Measurements from ENCODE around the gene CISD3. TPM values are rescaled to one million over a fixed set of nuclear protein-coding genes. Genes with fewer than 3 reads are reported as not detected.

The CISD3 gene
- total and polyA plus RNA-seq, 2 donors (not counting 1 experiment from before 2014, with no cell fraction given), result 5.0 to 11.3 TPM

GRCh38 chr17:38738007-38738662 lies 8.0 kb downstream of the CISD3 start:
- no peak overlapping the region for H2AFZ ChIP-seq (ENCODE audit: insufficient read depth, low read depth, low read length, poor library complexity, severe bottlenecking)
- 70% methylated on average over 11 of the region's 14 CpGs for WGBS (ENCODE audit: insufficient coverage)
- H3K27me3 ChIP-seq (replicated peaks in 1 of 4; ENCODE audit: control extremely low read depth in 1 of 4, control insufficient read depth in 3 of 4, insufficient read depth in 4 of 4, low read length in 3 of 4), result peaks cover 0 to 8% (median 0%) of the 10 kb centered on the region in 4 experiments
- H3K9me3 Mint-ChIP-seq (ENCODE audit: insufficient read depth), result no peaks in the 10 kb centered on the region
- TF ChIP-seq CTCF (IDR thresholded peaks at IDR 0.05) (no peak), EZH2 (IDR thresholded peaks at IDR 0.05; ENCODE audit: borderline replicate concordance, insufficient read depth, low read depth, low read length, poor library complexity, severe bottlenecking) (no peak)
- CTCF ChIA-PET, result interaction anchor here (0.5 to 4.5 kb wide), 5 partner anchors 22 to 257 kb away, joined by 3 to 172 read pairs (median 3); partner anchors contain the start of gene EPOP
- peaks cover 15% of the 10 kb centered on the region for H3K4me1 Mint-ChIP-seq
- H3K4me1 ChIP-seq (ENCODE audit: control insufficient read depth in 2 of 2, insufficient read depth in 2 of 2, low read length in 2 of 2), result peaks cover 0 to 9% of the 10 kb centered on the region in 2 donors
- H3K27me3 Mint-ChIP-seq, result peaks cover 6% of the 10 kb centered on the region
- POLR2A ChIA-PET, result interaction anchor here (0.6 to 0.7 kb wide), 2 partner anchors 30 to 1329 kb away, joined by 3 to 7 read pairs; no protein-coding TSS in a partner anchor
- DNase-seq (no peak), ATAC-seq (ENCODE audit: low read depth) (no peak)
- H3K79me2 ChIP-seq (ENCODE audit: control insufficient read depth, insufficient read depth, low read length), result no peaks in the 10 kb centered on the region
- no peaks in the 10 kb centered on the region for H3K36me3 ChIP-seq (replicated peaks in 1 of 2; ENCODE audit: control extremely low read depth in 1 of 2, control insufficient read depth in 1 of 2, extremely low read depth in 1 of 2, insufficient read depth in 2 of 2, low read length in 1 of 2)
- H4K20me1 ChIP-seq (ENCODE audit: control insufficient read depth, insufficient read depth, low read length, poor library complexity, severe bottlenecking), result peaks cover 7% of the 10 kb centered on the region
- intact Hi-C loops (cut with micrococcal nuclease), result no loop called here
- H3K9me3 ChIP-seq (ENCODE audit: control extremely low read depth in 1 of 3, control insufficient read depth in 2 of 3, insufficient read depth in 1 of 3, low read length in 2 of 3), result no peaks in the 10 kb centered on the region
- H3K27ac Mint-ChIP-seq, result no peak overlapping the region
- H3K9ac ChIP-seq (ENCODE audit: low read length), result no peak overlapping the region
- H3K4me3 ChIP-seq (ENCODE audit: control extremely low read depth in 1 of 5, extremely low read depth in 1 of 5, insufficient read depth in 1 of 5, low read depth in 2 of 5, low read length in 4 of 5), result no peak overlapping the region
- H3K27ac ChIP-seq (ENCODE audit: low read length in 2 of 2), result no peak overlapping the region
- no peak overlapping the region for H3K4me2 ChIP-seq (replicated peaks; ENCODE audit: low read depth, low read length, poor library complexity, severe bottlenecking)
- no peak overlapping the region for H3K4me3 Mint-ChIP-seq

GRCh38 chr17:38738686-38739085 lies 8.5 kb downstream of the CISD3 start:
- H3K4me3 Mint-ChIP-seq, result no peak overlapping the region
- Histone ChIP-seq H2AFZ (ENCODE audit: insufficient read depth, low read depth, low read length, poor library complexity, severe bottlenecking) (no peak overlapping the region), H3K27ac (ENCODE audit: low read length in 2 of 2) (no peak overlapping the region), H3K9me3 (ENCODE audit: control extremely low read depth in 1 of 3, control insufficient read depth in 2 of 3, insufficient read depth in 1 of 3, low read length in 2 of 3) (no peaks in the 10 kb centered on the region), H3K79me2 (ENCODE audit: control insufficient read depth, insufficient read depth, low read length) (no peaks in the 10 kb centered on the region), H3K4me3 (ENCODE audit: control extremely low read depth in 1 of 5, extremely low read depth in 1 of 5, insufficient read depth in 1 of 5, low read depth in 2 of 5, low read length in 4 of 5) (no peak overlapping the region), H3K9ac (ENCODE audit: low read length) (no peak overlapping the region), H3K36me3 (replicated peaks in 1 of 2; ENCODE audit: control extremely low read depth in 1 of 2, control insufficient read depth in 1 of 2, extremely low read depth in 1 of 2, insufficient read depth in 2 of 2, low read length in 1 of 2) (no peaks in the 10 kb centered on the region), H3K4me1 (ENCODE audit: control insufficient read depth in 2 of 2, insufficient read depth in 2 of 2, low read length in 2 of 2) (peaks cover 0 to 9% of the 10 kb centered on the region in 2 donors), H3K27me3 (replicated peaks in 1 of 4; ENCODE audit: control extremely low read depth in 1 of 4, control insufficient read depth in 3 of 4, insufficient read depth in 4 of 4, low read length in 3 of 4) (peaks cover 0 to 8% (median 0%) of the 10 kb centered on the region in 4 experiments), H4K20me1 (ENCODE audit: control insufficient read depth, insufficient read depth, low read length, poor library complexity, severe bottlenecking) (peaks cover 7% of the 10 kb centered on the region), H3K4me2 (replicated peaks; ENCODE audit: low read depth, low read length, poor library complexity, severe bottlenecking) (no peak overlapping the region)
- DNase-seq (no peak), ATAC-seq (ENCODE audit: low read depth) (no peak)
- ChIA-PET POLR2A (no interaction called here), CTCF (interaction anchor here (0.6 kb wide), 1 partner anchor 57 kb away, joined by 3 read pairs; no protein-coding TSS in a partner anchor)
- intact Hi-C loops (cut with micrococcal nuclease), result no loop called here
- peaks cover 6% of the 10 kb centered on the region for H3K27me3 Mint-ChIP-seq
- H3K4me1 Mint-ChIP-seq, result peaks cover 12% of the 10 kb centered on the region
- no peaks in the 10 kb centered on the region for H3K9me3 Mint-ChIP-seq (ENCODE audit: insufficient read depth)
- no peak for TF ChIP-seq CTCF (IDR thresholded peaks at IDR 0.05)
- TF ChIP-seq EZH2 (IDR thresholded peaks at IDR 0.05; ENCODE audit: borderline replicate concordance, insufficient read depth, low read depth, low read length, poor library complexity, severe bottlenecking), result no peak
- H3K27ac Mint-ChIP-seq, result no peak overlapping the region
- 96% methylated on average over 11 of the region's 16 CpGs for WGBS (ENCODE audit: insufficient coverage)
